DND-41 (cell line): ENCODE measurements around the gene KCNH8.
A peak's percentile ranks its signal among the peaks of the same experiment; 100 is the strongest.

Experiments
- ATAC-seq: fragments of 200-7000 bp; cut with Tn5 transposase; 3 replicates; pipeline ENCODE4 v1.9.1; 2021; ENCODE audit warnings: low read depth; ENCODE audit not compliant: insufficient read depth
- DNase-seq: peaks from one replicate; pipeline ENCODE4 v3.0.0-alpha.2; 2020
- H2AFZ ChIP-seq: 2 replicates; pipeline ENCODE4 v1.6.0; 2012; ENCODE audit warnings: low read depth, low read length
- H3K27ac ChIP-seq: 2 replicates; pipeline ENCODE4 v1.5.1; 2012; ENCODE audit warnings: low read length, inconsistent platforms
- H3K27me3 ChIP-seq: fragments of 200-600 bp; sonication (generic); 2 replicates; pipeline ENCODE4 v1.6.0; 2012; ENCODE audit warnings: low read length, mild to moderate bottlenecking, inconsistent platforms; ENCODE audit not compliant: insufficient read depth, poor library complexity
- H3K36me3 ChIP-seq: 2 replicates; pipeline ENCODE4 v1.5.1; 2012; ENCODE audit warnings: low read length, inconsistent platforms; ENCODE audit not compliant: insufficient read depth
- H3K4me1 ChIP-seq: 2 replicates; pipeline ENCODE4 v1.5.1; 2012; ENCODE audit warnings: mild to moderate bottlenecking, low read length; ENCODE audit not compliant: insufficient read depth
- H3K4me2 ChIP-seq: 2 replicates; pipeline ENCODE4 v1.6.0; 2012; ENCODE audit warnings: mild to moderate bottlenecking, moderate library complexity, low read length, inconsistent platforms; ENCODE audit not compliant: insufficient read depth
- H3K4me3 ChIP-seq, 2 experiments: fragments of 200-600 bp in 1 of 2; shearing (Covaris generic) in 1 of 2; 2 replicates each; pipeline ENCODE4 v1.5.1; 2012 to 2016; ENCODE audit warnings: inconsistent platforms in 2 of 2, low read length in 2 of 2, mild to moderate bottlenecking in 2 of 2, low read depth in 1 of 2, moderate library complexity in 1 of 2
- H3K79me2 ChIP-seq: 2 replicates; pipeline ENCODE4 v1.6.0; 2012; ENCODE audit warnings: low read length, inconsistent platforms; ENCODE audit not compliant: insufficient read depth
- H3K9ac ChIP-seq: 2 replicates; pipeline ENCODE4 v1.6.0; 2012; ENCODE audit warnings: low read depth, mild to moderate bottlenecking, inconsistent platforms, low read length, moderate library complexity
- H3K9me3 ChIP-seq: 2 replicates; pipeline ENCODE4 v1.5.1; 2012; ENCODE audit warnings: low read length, moderate library complexity, mild to moderate bottlenecking, inconsistent platforms; ENCODE audit not compliant: insufficient read depth, severe bottlenecking
- H4K20me1 ChIP-seq: 2 replicates; pipeline ENCODE4 v1.6.0; 2012; ENCODE audit warnings: low read length; ENCODE audit not compliant: insufficient read depth
- CTCF ChIP-seq: IDR thresholded peaks from 2 replicates; pipeline ENCODE4 v1.5.1; 2012; ENCODE audit warnings: borderline replicate concordance, low read length, moderate library complexity, mild to moderate bottlenecking; ENCODE audit not compliant: poor library complexity, severe bottlenecking; ENCODE audit errors: extremely low read depth
- EZH2 ChIP-seq: IDR thresholded peaks from 3 replicates; pipeline ENCODE4 v1.6.1; 2012; ENCODE audit warnings: borderline replicate concordance, low read depth, mild to moderate bottlenecking, moderate library complexity, low read length, inconsistent platforms; ENCODE audit not compliant: severe bottlenecking

The KCNH8 gene

GRCh38 chr3:19165654-19166053, 17.3 kb downstream of the KCNH8 start:
- ATAC-seq: no peak

GRCh38 chr3:19171794-19172193, 23.5 kb downstream of the KCNH8 start:
- DNase-seq (no peak), ATAC-seq (no peak)
- H3K27ac ChIP-seq: no peak overlapping the region
- H3K4me1 ChIP-seq: no peaks in the 10 kb centered on the region
- H3K9ac ChIP-seq: no peak overlapping the region
- no peak for TF ChIP-seq EZH2
- no peak for TF ChIP-seq CTCF
- H3K9me3 ChIP-seq: no peaks in the 10 kb centered on the region
- H3K36me3 ChIP-seq: no peaks in the 10 kb centered on the region
- no peak overlapping the region for H3K4me2 ChIP-seq
- H4K20me1 ChIP-seq: no peaks in the 10 kb centered on the region
- H2AFZ ChIP-seq: no peak overlapping the region
- no peak overlapping the region for H3K4me3 ChIP-seq
- H3K27me3 ChIP-seq: peaks cover 2% of the 10 kb centered on the region
- no peaks in the 10 kb centered on the region for H3K79me2 ChIP-seq

More at GRCh38 chr3:19165654-19166053, 17.3 kb downstream of the KCNH8 start:
- Histone ChIP-seq H3K4me2 (no peak overlapping the region), H3K27me3 (peaks cover 4% of the 10 kb centered on the region), H2AFZ (no peak overlapping the region), H3K36me3 (no peaks in the 10 kb centered on the region), H3K9me3 (no peaks in the 10 kb centered on the region), H3K4me3 (no peak overlapping the region), H3K4me1 (no peaks in the 10 kb centered on the region), H3K27ac (no peak overlapping the region), H3K9ac (no peak overlapping the region), H4K20me1 (no peaks in the 10 kb centered on the region), H3K79me2 (no peaks in the 10 kb centered on the region)
- DNase-seq: no peak
- no peak for TF ChIP-seq CTCF
- TF ChIP-seq EZH2: no peak

GRCh38 chr3:19173945-19174344, 25.6 kb downstream of the KCNH8 start:
- H4K20me1 ChIP-seq: no peaks in the 10 kb centered on the region
- no peaks in the 10 kb centered on the region for H3K79me2 ChIP-seq
- peaks cover 7% of the 10 kb centered on the region for H3K27me3 ChIP-seq
- no peak overlapping the region for H3K4me2 ChIP-seq
- ATAC-seq (no peak), DNase-seq (no peak)
- no peak overlapping the region for H3K4me3 ChIP-seq
- no peaks in the 10 kb centered on the region for H3K9me3 ChIP-seq
- H3K27ac ChIP-seq: no peak overlapping the region
- TF ChIP-seq EZH2 (no peak), CTCF (no peak)
- H3K9ac ChIP-seq: no peak overlapping the region
- no peaks in the 10 kb centered on the region for H3K4me1 ChIP-seq
- no peak overlapping the region for H2AFZ ChIP-seq
- H3K36me3 ChIP-seq: no peaks in the 10 kb centered on the region

- H3K4me3 ChIP-seq: no peak overlapping the region
- H3K79me2 ChIP-seq: no peaks in the 10 kb centered on the region
- no peak overlapping the region for H3K4me2 ChIP-seq
- ATAC-seq (peak; percentile 42; the same call in 1 of the 3 replicates), DNase-seq (no peak)
- peaks cover 9% of the 10 kb centered on the region for H3K27me3 ChIP-seq
- H3K36me3 ChIP-seq: no peaks in the 10 kb centered on the region
- H3K27ac ChIP-seq: no peak overlapping the region
- H3K9me3 ChIP-seq: no peaks in the 10 kb centered on the region
- H3K4me1 ChIP-seq: no peaks in the 10 kb centered on the region
- no peaks in the 10 kb centered on the region for H4K20me1 ChIP-seq
- no peak for TF ChIP-seq CTCF
- TF ChIP-seq EZH2: no peak
- H3K9ac ChIP-seq: no peak overlapping the region
- H2AFZ ChIP-seq: no peak overlapping the region
Observed at GRCh38 chr3:19183584-19183983, 35.3 kb downstream of the KCNH8 start.
